WI38 (cell line): Measurements from ENCODE around the gene ADAMTSL1.

ENCODE experiments used
- H3K4me3 ChIP-seq: 2 replicates; pipeline ENCODE4 v1.5.1; 2011; ENCODE audit warnings: low read depth, mild to moderate bottlenecking, control low read depth, low read length
- CTCF ChIP-seq: IDR thresholded peaks from 2 replicates; pipeline ENCODE4 v1.5.1; 2012; ENCODE audit warnings: low read depth, mild to moderate bottlenecking, control low read depth, low read length

The ADAMTSL1 gene

DNA sequence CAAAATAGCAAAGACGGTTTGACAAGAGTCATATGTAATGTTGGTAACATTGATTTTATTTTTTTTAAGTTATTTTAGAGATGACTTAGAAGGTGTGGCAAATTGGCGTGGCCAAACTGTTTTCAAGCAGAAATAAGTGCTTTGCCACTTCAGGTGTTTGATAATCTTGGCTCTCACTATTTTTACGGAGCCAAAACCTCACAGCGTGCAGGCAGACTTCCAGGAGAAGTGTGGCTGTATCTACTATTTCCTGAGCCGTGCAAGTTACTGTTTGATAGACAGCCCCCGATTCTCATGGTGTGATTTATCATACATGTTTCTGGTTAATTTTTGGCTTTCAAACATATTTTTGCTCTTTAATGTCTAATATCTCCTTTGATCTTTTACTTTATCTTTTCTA lies 269.5 kb downstream of the ADAMTSL1 start:
- no peak overlapping the region for H3K4me3 ChIP-seq
- TF ChIP-seq CTCF: no peak

- no peak overlapping the region for H3K4me3 ChIP-seq
- no peak for TF ChIP-seq CTCF
Measured at GRCh38 chr9:18743971-18744370, 270.0 kb downstream of the ADAMTSL1 start.

GRCh38 chr9:18745710-18746109 lies 271.8 kb downstream of the ADAMTSL1 start:
- no peak for TF ChIP-seq CTCF
- H3K4me3 ChIP-seq: no peak overlapping the region

- no peak overlapping the region for H3K4me3 ChIP-seq
Measured at GRCh38 chr9:18746631-18747030, 272.7 kb downstream of the ADAMTSL1 start.

GRCh38 chr9:18747595-18747994 lies 273.6 kb downstream of the ADAMTSL1 start:
- no peak overlapping the region for H3K4me3 ChIP-seq

More at GRCh38 chr9:18746631-18747030, 272.7 kb downstream of the ADAMTSL1 start:
- TF ChIP-seq CTCF: no peak

GRCh38 chr9:18748251-18748701 lies 274.3 kb downstream of the ADAMTSL1 start:
- no peak for TF ChIP-seq CTCF
- H3K4me3 ChIP-seq: no peak overlapping the region

More at GRCh38 chr9:18747595-18747994, 273.6 kb downstream of the ADAMTSL1 start:
- no peak for TF ChIP-seq CTCF

DNA sequence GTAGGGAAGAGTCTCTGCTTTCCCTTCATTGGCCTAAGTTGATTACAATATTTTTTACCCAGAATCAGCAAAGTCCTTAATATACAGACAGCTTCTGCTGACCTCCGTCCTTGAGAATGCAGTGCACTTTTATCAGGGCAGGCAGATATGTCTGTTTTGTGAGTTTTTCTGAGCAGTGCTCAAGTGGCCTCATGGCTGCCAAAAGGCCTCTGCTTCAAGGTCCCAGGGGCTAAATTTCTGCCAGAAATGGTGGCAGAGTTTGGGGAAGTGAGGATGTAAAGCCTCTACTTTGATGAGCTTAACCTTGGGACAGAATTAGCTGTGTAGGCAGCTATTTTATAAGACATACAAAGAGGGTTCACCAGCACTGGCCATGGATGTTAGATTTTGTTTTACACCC lies 275.8 kb downstream of the ADAMTSL1 start:
- no peak for TF ChIP-seq CTCF
- H3K4me3 ChIP-seq: no peak overlapping the region
